Measurements from ENCODE around the gene DERA.

GRCh38 chr12:16012117-16012516 is 101.0 kb downstream of the DERA start:
- TF ChIP-seq, protein P1, sequence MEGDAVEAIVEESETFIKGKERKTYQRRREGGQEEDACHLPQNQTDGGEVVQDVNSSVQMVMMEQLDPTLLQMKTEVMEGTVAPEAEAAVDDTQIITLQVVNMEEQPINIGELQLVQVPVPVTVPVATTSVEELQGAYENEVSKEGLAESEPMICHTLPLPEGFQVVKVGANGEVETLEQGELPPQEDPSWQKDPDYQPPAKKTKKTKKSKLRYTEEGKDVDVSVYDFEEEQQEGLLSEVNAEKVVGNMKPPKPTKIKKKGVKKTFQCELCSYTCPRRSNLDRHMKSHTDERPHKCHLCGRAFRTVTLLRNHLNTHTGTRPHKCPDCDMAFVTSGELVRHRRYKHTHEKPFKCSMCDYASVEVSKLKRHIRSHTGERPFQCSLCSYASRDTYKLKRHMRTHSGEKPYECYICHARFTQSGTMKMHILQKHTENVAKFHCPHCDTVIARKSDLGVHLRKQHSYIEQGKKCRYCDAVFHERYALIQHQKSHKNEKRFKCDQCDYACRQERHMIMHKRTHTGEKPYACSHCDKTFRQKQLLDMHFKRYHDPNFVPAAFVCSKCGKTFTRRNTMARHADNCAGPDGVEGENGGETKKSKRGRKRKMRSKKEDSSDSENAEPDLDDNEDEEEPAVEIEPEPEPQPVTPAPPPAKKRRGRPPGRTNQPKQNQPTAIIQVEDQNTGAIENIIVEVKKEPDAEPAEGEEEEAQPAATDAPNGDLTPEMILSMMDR (conservative IDR thresholded peaks at IDR 0.05; ENCODE audit: low read depth, low read length), result no peak
- TF ChIP-seq EZH2 (IDR thresholded peaks at IDR 0.05; ENCODE audit: borderline replicate concordance, low read depth, low read length, poor library complexity, severe bottlenecking), result no peak

Measured in A673 (cell line).